Fibroblast of mammary gland (primary cell): ENCODE data around the gene KRT27.

ENCODE experiments used
- DNase-seq: peaks from one replicate; pipeline ENCODE4 v3.0.0-alpha.2; 2010; ENCODE audit warnings: low read depth
- H3K4me3 ChIP-seq: 2 replicates; pipeline ENCODE4 v1.5.1; 2011; ENCODE audit warnings: low read depth, mild to moderate bottlenecking, low read length, moderate library complexity; ENCODE audit not compliant: control insufficient read depth
- CTCF ChIP-seq: conservative IDR thresholded peaks from 2 replicates; pipeline ENCODE4 v1.5.1; 2011; ENCODE audit warnings: low read depth, low read length, inconsistent platforms; ENCODE audit not compliant: control insufficient read depth, insufficient read depth

Gene KRT27

GRCh38 chr17:40779181-40779909, 3.0 kb downstream of the KRT27 start:
- DNase-seq: no peak
- no peak overlapping the region for H3K4me3 ChIP-seq
- no peak for TF ChIP-seq CTCF

GRCh38 chr17:40778461-40778860, 3.9 kb downstream of the KRT27 start:
- TF ChIP-seq CTCF: no peak
- H3K4me3 ChIP-seq: no peak overlapping the region
- DNase-seq: no peak

GRCh38 chr17:40777971-40778370, 4.4 kb downstream of the KRT27 start:
- no peak overlapping the region for H3K4me3 ChIP-seq
- DNase-seq: no peak
- TF ChIP-seq CTCF: no peak

GRCh38 chr17:40777459-40777858, 4.9 kb downstream of the KRT27 start:
- H3K4me3 ChIP-seq: no peak overlapping the region
- DNase-seq: no peak
- no peak for TF ChIP-seq CTCF

- DNase-seq: no peak
- TF ChIP-seq CTCF: no peak
- no peak overlapping the region for H3K4me3 ChIP-seq
These were observed 6.4 kb downstream of the KRT27 start for GRCh38 chr17:40775945-40776344.

GRCh38 chr17:40772101-40772500, 10.2 kb downstream of the KRT27 start, which contains the start of gene KRT26:
Gene KRT26, minus strand, starts transcription at chr17:40772201. Its CDS starts 88 bp downstream, at chr17:40772113.
- no peak for TF ChIP-seq CTCF
- H3K4me3 ChIP-seq: no peak within 1 kb of the TSS
- no peak for DNase-seq
